GM23338 (cell line): ENCODE measurements around the gene PSMA5. TPM values are rescaled to one million over a fixed set of nuclear protein-coding genes. Genes with fewer than 3 reads are reported as not detected.

ENCODE experiments used
- ATAC-seq: fragments of 200-7000 bp; cut with Tn5 transposase; 3 replicates; pipeline ENCODE4 v1.9.1; 2020
- DNase-seq: peaks from one replicate; pipeline ENCODE4 v3.0.0-alpha.2; 2015; ENCODE audit warnings: low spot score
- H2AFZ ChIP-seq: fragments of 200-600 bp; sonication (generic); 2 replicates; pipeline ENCODE4 v1.8.0; 2016; ENCODE audit warnings: antibody characterized with exemption, mild to moderate bottlenecking, moderate library complexity
- H3F3A ChIP-seq: fragments of 200-600 bp; sonication (generic); replicated peaks from 2 replicates; pipeline ENCODE4 v1.8.0; 2017; ENCODE audit warnings: antibody characterized with exemption, mixed run types, low read depth
- H3K27ac ChIP-seq: fragments of 200-600 bp; sonication (generic); 2 replicates; pipeline ENCODE4 v1.6.1; 2016; ENCODE audit warnings: low read depth
- H3K27me3 ChIP-seq: fragments of 200-600 bp; sonication (generic); 2 replicates; pipeline ENCODE4 v1.8.0; 2016; ENCODE audit warnings: mild to moderate bottlenecking, mixed run types, moderate library complexity; ENCODE audit not compliant: insufficient read depth
- H3K36me3 ChIP-seq: fragments of 200-600 bp; sonication (generic); 2 replicates; pipeline ENCODE4 v1.8.0; 2016; ENCODE audit warnings: mild to moderate bottlenecking; ENCODE audit not compliant: insufficient read depth
- H3K4me1 ChIP-seq: fragments of 200-600 bp; sonication (generic); 2 replicates; pipeline ENCODE4 v1.8.0; 2016; ENCODE audit warnings: mild to moderate bottlenecking, moderate library complexity; ENCODE audit not compliant: insufficient read depth
- H3K4me2 ChIP-seq: fragments of 200-600 bp; sonication (generic); 2 replicates; pipeline ENCODE4 v1.7.1; 2017; ENCODE audit warnings: mixed run types
- H3K4me3 ChIP-seq: fragments of 200-600 bp; sonication (generic); 2 replicates; pipeline ENCODE4 v1.6.1; 2016; ENCODE audit warnings: mixed run types
- H3K79me2 ChIP-seq: fragments of 200-600 bp; sonication (generic); replicated peaks from 2 replicates; pipeline ENCODE4 v1.8.0; 2017; ENCODE audit warnings: mild to moderate bottlenecking; ENCODE audit not compliant: insufficient read depth
- H3K9me2 ChIP-seq: fragments of 200-600 bp; sonication (generic); 2 replicates; pipeline ENCODE4 v1.8.0; 2017; ENCODE audit not compliant: insufficient read depth
- H4K20me1 ChIP-seq: fragments of 200-600 bp; sonication (generic); replicated peaks from 2 replicates; pipeline ENCODE4 v1.8.0; 2017; ENCODE audit warnings: mild to moderate bottlenecking; ENCODE audit not compliant: insufficient read depth
- H3K27ac Mint-ChIP-seq: 2 replicates; pipeline ENCODE4 v1.8.0; 2020; ENCODE audit warnings: inconsistent platforms, mild to moderate bottlenecking, moderate library complexity, mixed read lengths
- H3K27me3 Mint-ChIP-seq: 3 replicates; pipeline ENCODE4 v1.8.0; 2022; ENCODE audit warnings: low read depth, mild to moderate bottlenecking, moderate library complexity, mixed read lengths, inconsistent platforms; ENCODE audit not compliant: insufficient read depth, poor library complexity
- H3K36me3 Mint-ChIP-seq: 3 replicates; pipeline ENCODE4 v1.8.0; 2021; ENCODE audit warnings: low read depth, mild to moderate bottlenecking, inconsistent platforms, moderate library complexity, mixed read lengths
- H3K4me1 Mint-ChIP-seq: 3 replicates; pipeline ENCODE4 v1.8.0; 2020; ENCODE audit warnings: mild to moderate bottlenecking, inconsistent platforms, mixed read lengths
- H3K4me3 Mint-ChIP-seq: 3 replicates; pipeline ENCODE4 v1.8.0; 2021; ENCODE audit warnings: moderate library complexity, mild to moderate bottlenecking, inconsistent platforms, mixed read lengths
- H3K9me3 Mint-ChIP-seq: 3 replicates; pipeline ENCODE4 v1.8.0; 2020; ENCODE audit warnings: moderate library complexity, mild to moderate bottlenecking, inconsistent platforms, mixed read lengths
- CREB1 ChIP-seq: fragments of 250-450 bp; sonication (Bioruptor Pico); IDR thresholded peaks from 2 replicates; pipeline ENCODE4 v1.5.0; 2020; ENCODE audit warnings: low read depth, mild to moderate bottlenecking, moderate library complexity
- EZH2 ChIP-seq: fragments of 200-600 bp; sonication (generic); IDR thresholded peaks from one replicate; pipeline ENCODE4 v1.8.0; 2017; ENCODE audit warnings: antibody characterized with exemption, mild to moderate bottlenecking, low read depth; ENCODE audit not compliant: unreplicated experiment
- JUNB ChIP-seq: IDR thresholded peaks from one replicate; pipeline ENCODE4 v1.6.1; 2016; ENCODE audit warnings: antibody characterized with exemption; ENCODE audit not compliant: unreplicated experiment
- NANOG ChIP-seq: IDR thresholded peaks from 2 replicates; pipeline ENCODE4 v1.6.1; 2016; ENCODE audit warnings: antibody characterized with exemption, borderline replicate concordance
- POLR2AphosphoS5 ChIP-seq: IDR thresholded peaks from 2 replicates; pipeline ENCODE4 v1.6.1; 2016; ENCODE audit warnings: antibody characterized with exemption, low read depth
- REST ChIP-seq: IDR thresholded peaks from one replicate; pipeline ENCODE4 v1.6.1; 2018; ENCODE audit warnings: antibody characterized with exemption; ENCODE audit not compliant: unreplicated experiment
- ZNF114 ChIP-seq: fragments of 250-450 bp; sonication (Bioruptor Pico); IDR thresholded peaks from 2 replicates; pipeline ENCODE4 v1.5.0; 2020; ENCODE audit warnings: mild to moderate bottlenecking, moderate library complexity
- ZNF331 ChIP-seq: fragments of 250-450 bp; sonication (Bioruptor Pico); IDR thresholded peaks from 2 replicates; pipeline ENCODE4 v1.5.0; 2020; ENCODE audit warnings: low read depth, mild to moderate bottlenecking, moderate library complexity
- ZNF462 ChIP-seq: fragments of 250-450 bp; sonication (Bioruptor Pico); IDR thresholded peaks from 2 replicates; pipeline ENCODE4 v1.5.0; 2020; ENCODE audit warnings: mild to moderate bottlenecking, moderate library complexity
- polyA plus RNA-seq: library from polyadenylated mRNA; unstranded; fragments of >200 nt; fragmentation: Nextera tagmentation; extraction: Ambion mirVana; gene quantifications from 2 replicates; pipeline ENCODE4 v1.2.1, GENCODE V29; 2016
- total RNA-seq: library from RNA; depleted of rRNA; stranded (reverse); fragments of >200 nt; shearing (Covaris generic); gene quantifications from 2 replicates; pipeline ENCODE4 v1.2.3, GENCODE V29; 2014
- TF ChIP-seq, protein P1 (sequence below), 2 experiments: fragments of 200-600 bp in 1 of 2; sonication (generic) in 1 of 2; conservative IDR thresholded peaks; 2 replicates each; pipeline versions ENCODE4 v1.5.1 to v1.6.1; 2016 to 2017; ENCODE audit warnings: antibody characterized with exemption in 2 of 2, low read depth in 2 of 2, mild to moderate bottlenecking in 2 of 2, moderate library complexity in 1 of 2

Gene PSMA5
- total and polyA plus RNA-seq, 2 experiments from 2014 or later: 104 to 126 TPM

GRCh38 chr1:109356505-109356904 is 69.7 kb downstream of the PSMA5 start (continued):
- TF ChIP-seq REST (no peak), ZNF331 (CRISPR knock-in tag) (no peak), CREB1 (no peak), ZNF462 (CRISPR knock-in tag) (no peak), NANOG (no peak)

GRCh38 chr1:109354929-109355328 is 71.3 kb downstream of the PSMA5 start:
- Histone ChIP-seq H4K20me1 (no peaks in the 10 kb centered on the region; the same call in 1 of the 2 replicates), H3K4me2 (no peak overlapping the region), H3K27me3 (no peaks in the 10 kb centered on the region), H3K36me3 (no peaks in the 10 kb centered on the region; the same call in 1 of the 2 replicates), H3K4me1 (no peaks in the 10 kb centered on the region), H3K9me2 (no peaks in the 10 kb centered on the region), H3F3A (no peaks in the 10 kb centered on the region), H3K79me2 (no peaks in the 10 kb centered on the region), H3K4me3 (no peak overlapping the region), H2AFZ (no peak overlapping the region), H3K27ac (no peak overlapping the region)
- Mint-ChIP-seq H3K36me3 (peaks cover 24% of the 10 kb centered on the region), H3K27ac (peak overlapping the region; percentile 88), H3K27me3 (no peaks in the 10 kb centered on the region), H3K4me1 (peaks cover 5% of the 10 kb centered on the region; the same call in 2 of the 3 replicates), H3K4me3 (no peak overlapping the region), H3K9me3 (no peaks in the 10 kb centered on the region)
- ATAC-seq (peak; percentile 68), DNase-seq (no peak)
- TF ChIP-seq REST (no peak), NANOG (no peak), JUNB (no peak), POLR2AphosphoS5 (no peak), ZNF331 (CRISPR knock-in tag) (no peak), ZNF114 (CRISPR knock-in tag) (no peak), EZH2 (no peak)
- TF ChIP-seq, protein P1, sequence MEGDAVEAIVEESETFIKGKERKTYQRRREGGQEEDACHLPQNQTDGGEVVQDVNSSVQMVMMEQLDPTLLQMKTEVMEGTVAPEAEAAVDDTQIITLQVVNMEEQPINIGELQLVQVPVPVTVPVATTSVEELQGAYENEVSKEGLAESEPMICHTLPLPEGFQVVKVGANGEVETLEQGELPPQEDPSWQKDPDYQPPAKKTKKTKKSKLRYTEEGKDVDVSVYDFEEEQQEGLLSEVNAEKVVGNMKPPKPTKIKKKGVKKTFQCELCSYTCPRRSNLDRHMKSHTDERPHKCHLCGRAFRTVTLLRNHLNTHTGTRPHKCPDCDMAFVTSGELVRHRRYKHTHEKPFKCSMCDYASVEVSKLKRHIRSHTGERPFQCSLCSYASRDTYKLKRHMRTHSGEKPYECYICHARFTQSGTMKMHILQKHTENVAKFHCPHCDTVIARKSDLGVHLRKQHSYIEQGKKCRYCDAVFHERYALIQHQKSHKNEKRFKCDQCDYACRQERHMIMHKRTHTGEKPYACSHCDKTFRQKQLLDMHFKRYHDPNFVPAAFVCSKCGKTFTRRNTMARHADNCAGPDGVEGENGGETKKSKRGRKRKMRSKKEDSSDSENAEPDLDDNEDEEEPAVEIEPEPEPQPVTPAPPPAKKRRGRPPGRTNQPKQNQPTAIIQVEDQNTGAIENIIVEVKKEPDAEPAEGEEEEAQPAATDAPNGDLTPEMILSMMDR (conservative IDR thresholded peaks at IDR 0.05; ENCODE audit: low read depth in 2 of 2): no peak
